Measurements from ENCODE around the gene SLC7A1.

DNA sequence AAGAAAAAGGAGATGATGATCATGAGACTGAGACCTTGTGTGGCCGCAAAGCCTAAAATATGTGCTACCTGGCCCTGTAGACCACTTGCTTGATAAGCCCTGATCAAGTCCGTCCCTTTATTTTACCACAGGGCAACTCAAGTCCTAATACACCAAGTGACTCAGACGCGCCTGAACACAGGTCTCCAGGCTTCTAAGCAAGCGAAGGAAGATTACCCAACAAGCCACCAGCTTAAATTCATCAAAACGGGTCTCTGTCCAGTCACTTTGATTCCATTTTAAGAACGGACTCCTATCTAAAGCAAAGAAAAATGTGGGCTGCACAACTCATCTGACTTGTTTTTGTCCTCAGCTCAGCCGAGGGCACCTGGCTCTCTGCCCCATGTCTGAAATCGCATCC, 26.8 kb downstream of the SLC7A1 start:
- no peak for TF ChIP-seq POLR2A (IDR thresholded peaks at IDR 0.05)
- TF ChIP-seq, protein P1, sequence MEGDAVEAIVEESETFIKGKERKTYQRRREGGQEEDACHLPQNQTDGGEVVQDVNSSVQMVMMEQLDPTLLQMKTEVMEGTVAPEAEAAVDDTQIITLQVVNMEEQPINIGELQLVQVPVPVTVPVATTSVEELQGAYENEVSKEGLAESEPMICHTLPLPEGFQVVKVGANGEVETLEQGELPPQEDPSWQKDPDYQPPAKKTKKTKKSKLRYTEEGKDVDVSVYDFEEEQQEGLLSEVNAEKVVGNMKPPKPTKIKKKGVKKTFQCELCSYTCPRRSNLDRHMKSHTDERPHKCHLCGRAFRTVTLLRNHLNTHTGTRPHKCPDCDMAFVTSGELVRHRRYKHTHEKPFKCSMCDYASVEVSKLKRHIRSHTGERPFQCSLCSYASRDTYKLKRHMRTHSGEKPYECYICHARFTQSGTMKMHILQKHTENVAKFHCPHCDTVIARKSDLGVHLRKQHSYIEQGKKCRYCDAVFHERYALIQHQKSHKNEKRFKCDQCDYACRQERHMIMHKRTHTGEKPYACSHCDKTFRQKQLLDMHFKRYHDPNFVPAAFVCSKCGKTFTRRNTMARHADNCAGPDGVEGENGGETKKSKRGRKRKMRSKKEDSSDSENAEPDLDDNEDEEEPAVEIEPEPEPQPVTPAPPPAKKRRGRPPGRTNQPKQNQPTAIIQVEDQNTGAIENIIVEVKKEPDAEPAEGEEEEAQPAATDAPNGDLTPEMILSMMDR (IDR thresholded peaks at IDR 0.05), result no peak
